Measurements from ENCODE around the gene TMEM131L. TPM values are rescaled to one million over a fixed set of nuclear protein-coding genes. Genes with fewer than 3 reads are reported as not detected.
"Not testable (repeated sequence)": the region's sequence is repeated elsewhere in the genome, so short reads cannot be mapped to it uniquely, and the experiment has no call there.

TMEM131L gene
- total and polyA plus RNA-seq, 3 donors from 2014 or later: 9.1 to 15.0 (median 12.6) TPM

DNA sequence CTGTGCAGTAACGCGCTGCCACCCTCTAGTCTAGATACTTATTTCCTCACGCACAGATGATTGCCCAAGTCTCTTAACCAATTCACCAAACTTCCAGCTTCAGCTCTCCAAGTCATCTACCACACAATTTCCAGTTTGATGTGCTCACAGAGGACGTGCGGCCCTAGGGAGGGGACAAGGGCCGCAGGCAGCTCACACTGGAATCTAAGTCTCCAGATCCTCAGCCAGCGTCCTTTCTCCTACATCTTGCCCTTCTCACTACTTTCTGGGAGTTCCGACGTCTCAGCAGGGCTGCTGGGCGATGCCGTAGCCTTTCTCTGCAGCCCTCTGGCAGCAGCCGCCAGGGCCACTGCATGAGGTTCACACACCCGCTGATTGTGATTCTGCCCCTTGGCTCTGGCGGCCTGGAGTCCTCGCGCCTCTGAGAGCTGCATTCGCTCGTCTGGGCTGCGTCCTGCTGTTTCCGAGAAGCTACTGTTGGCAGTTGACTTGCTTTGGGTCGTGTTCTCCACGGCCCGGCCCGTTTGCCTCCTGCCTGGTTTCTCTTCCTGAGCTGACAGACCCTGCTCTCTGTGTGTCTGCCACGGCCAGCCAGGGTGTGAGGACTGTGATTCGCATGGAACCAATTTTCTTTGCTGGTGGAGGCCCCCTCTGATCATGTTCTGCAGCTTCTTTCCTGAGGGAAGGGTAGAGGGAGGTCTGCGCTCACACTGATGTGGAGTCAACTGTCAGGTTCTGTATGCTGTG lies 14.1 kb upstream of the TMEM131L start:
- Histone ChIP-seq H3K27ac (no peak overlapping the region), H3K4me3 (no peak overlapping the region), H3K9me3 (no peaks in the 10 kb centered on the region), H3K27me3 (no peaks in the 10 kb centered on the region), H3K4me1 (no peaks in the 10 kb centered on the region), H3K36me3 (ENCODE audit: low read depth, missing control alignments) (no peaks in the 10 kb centered on the region)
- 89 to 92% methylated on average over 14 to 27 of the region's 27 CpGs for WGBS, 2 donors
- intact Hi-C loops (cut with DNase I; ENCODE audit: low total_unique reads): no loop called here
- DNase-seq: no peak
- no peak for TF ChIP-seq CTCF (IDR thresholded peaks at IDR 0.05)
- no peak for TF ChIP-seq POLR2A (IDR thresholded peaks at IDR 0.05)

GRCh38 chr4:153452658-153453378 lies 13.3 kb upstream of the TMEM131L start:
- TF ChIP-seq POLR2A (IDR thresholded peaks at IDR 0.05) (no peak), CTCF (IDR thresholded peaks at IDR 0.05) (no peak)
- DNase-seq: no peak
- H3K9me3 ChIP-seq: no peaks in the 10 kb centered on the region
- intact Hi-C loops (cut with DNase I; ENCODE audit: low total_unique reads): no loop called here
- no peak overlapping the region for H3K4me3 ChIP-seq
- H3K4me1 ChIP-seq: no peaks in the 10 kb centered on the region
- no peaks in the 10 kb centered on the region for H3K27me3 ChIP-seq
- H3K36me3 ChIP-seq (ENCODE audit: low read depth, missing control alignments): no peaks in the 10 kb centered on the region
- H3K27ac ChIP-seq: no peak overlapping the region
- WGBS, 2 donors: 92 to 97% methylated on average over 2 to 4 of the region's 4 CpGs

GRCh38 chr4:153453402-153453801 lies 12.8 kb upstream of the TMEM131L start:
- H3K27me3 ChIP-seq: no peaks in the 10 kb centered on the region
- intact Hi-C loops (cut with DNase I; ENCODE audit: low total_unique reads): no loop called here
- WGBS, 2 donors: 97% methylated on average over 8 of the region's 8 CpGs
- DNase-seq: no peak
- no peaks in the 10 kb centered on the region for H3K9me3 ChIP-seq
- H3K4me3 ChIP-seq: no peak overlapping the region
- H3K36me3 ChIP-seq (ENCODE audit: low read depth, missing control alignments): no peaks in the 10 kb centered on the region
- TF ChIP-seq CTCF (IDR thresholded peaks at IDR 0.05): no peak
- TF ChIP-seq POLR2A (IDR thresholded peaks at IDR 0.05): no peak
- no peak overlapping the region for H3K27ac ChIP-seq
- H3K4me1 ChIP-seq: no peaks in the 10 kb centered on the region

DNA sequence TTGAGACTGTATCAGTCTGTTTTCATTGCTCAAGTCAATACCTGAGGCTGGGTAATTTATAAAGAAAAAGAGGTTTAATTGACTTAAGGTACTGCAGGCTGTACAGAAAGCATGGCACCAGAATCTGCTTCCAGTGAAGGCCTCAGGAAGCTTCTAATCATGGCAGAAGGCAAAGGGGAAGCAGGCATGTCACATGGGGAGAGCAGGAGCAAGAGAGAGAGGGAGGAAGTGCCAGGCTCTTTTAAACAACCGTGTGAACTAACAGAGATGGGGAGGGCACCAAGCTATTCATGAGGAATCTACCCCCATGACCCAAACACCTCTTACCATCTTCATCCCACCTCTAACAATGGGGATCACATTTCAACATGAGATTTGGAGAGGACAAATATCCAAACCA lies 7.2 kb upstream of the TMEM131L start:
- Histone ChIP-seq H3K4me1 (no peaks in the 10 kb centered on the region), H3K4me3 (no peak overlapping the region), H3K36me3 (ENCODE audit: low read depth, missing control alignments) (no peaks in the 10 kb centered on the region), H3K9me3 (no peaks in the 10 kb centered on the region), H3K27ac (no peak overlapping the region), H3K27me3 (no peaks in the 10 kb centered on the region)
- no peak for DNase-seq
- TF ChIP-seq POLR2A (IDR thresholded peaks at IDR 0.05) (no peak), CTCF (IDR thresholded peaks at IDR 0.05) (no peak)
- intact Hi-C loops (cut with DNase I; ENCODE audit: low total_unique reads): no loop called here
- WGBS, 2 donors: 56 to 79% methylated on average over 1 of the region's 1 CpG

DNA sequence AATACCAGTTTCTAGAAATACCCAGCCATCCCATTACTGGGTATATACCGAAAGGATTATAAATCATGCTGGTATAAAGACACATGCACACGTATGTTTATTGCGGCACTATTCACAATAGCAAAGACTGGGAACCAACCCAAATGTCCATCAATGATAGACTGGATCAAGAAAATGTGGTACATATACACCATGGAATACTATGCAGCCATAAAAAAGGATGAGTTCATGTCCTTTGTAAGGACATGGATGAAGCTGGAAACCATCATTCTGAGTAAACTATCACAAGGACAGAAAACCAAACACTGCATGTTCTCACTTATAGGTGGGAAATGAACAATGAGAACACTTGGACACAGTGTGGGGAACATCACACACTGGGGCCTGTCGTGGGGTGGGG lies 4.6 kb upstream of the TMEM131L start:
- H3K4me1 ChIP-seq; H3K27ac ChIP-seq; intact Hi-C loops (cut with DNase I; ENCODE audit: low total_unique reads); H3K36me3 ChIP-seq (ENCODE audit: low read depth, missing control alignments); H3K4me3 ChIP-seq; DNase-seq; H3K27me3 ChIP-seq; H3K9me3 ChIP-seq: not testable (repeated sequence)
- 97 to 99% methylated on average over 4 of the region's 4 CpGs for WGBS, 2 donors

Measured in testis (tissue), 3 donors.